Suppressor macrophage treated with lipopolysaccharide for 1 hour (primary cell): ENCODE data around the gene TSHZ1.

ENCODE experiments used
- DNase-seq, 3 donors: peaks; one replicate each; pipeline ENCODE4 v3.0.0-alpha.2; 2020 to 2022

The TSHZ1 gene

GRCh38 chr18:75210274-75211001 lies at the start of gene TSHZ1:
TSS of gene TSHZ1 (plus strand) at chr18:75210797. CDS start at chr18:75211877, 1,080 bp downstream.
- DNase-seq, result peak; percentile 63 to 73 (median 72)

GRCh38 chr18:75161256-75162028 lies 49.2 kb upstream of the TSHZ1 start:
- DNase-seq, result peak; percentile 59 to 66 (median 62)

- DNase-seq, result no peak
These were observed 48.1 kb upstream of the TSHZ1 start for GRCh38 chr18:75162467-75162866.

GRCh38 chr18:75162978-75163377 lies 47.6 kb upstream of the TSHZ1 start:
- DNase-seq, result no peak

- DNase-seq, result no peak
These were observed 46.9 kb upstream of the TSHZ1 start for GRCh38 chr18:75163736-75164135.

GRCh38 chr18:75164479-75164878 lies 46.1 kb upstream of the TSHZ1 start:
- DNase-seq, result no peak

GRCh38 chr18:75165926-75166325 lies 44.7 kb upstream of the TSHZ1 start:
- no peak for DNase-seq

- no peak for DNase-seq
These were observed 43.5 kb upstream of the TSHZ1 start for GRCh38 chr18:75167137-75167536.

- DNase-seq, result no peak
These were observed 42.6 kb upstream of the TSHZ1 start for GRCh38 chr18:75167759-75168618.

GRCh38 chr18:75168619-75169018 lies 42.0 kb upstream of the TSHZ1 start:
- no peak for DNase-seq

- no peak for DNase-seq
These were observed 41.2 kb upstream of the TSHZ1 start for GRCh38 chr18:75169411-75169810.

- no peak for DNase-seq
These were observed 40.4 kb upstream of the TSHZ1 start for GRCh38 chr18:75170022-75170789.

GRCh38 chr18:75170916-75171315 lies 39.7 kb upstream of the TSHZ1 start:
- DNase-seq, result no peak

- DNase-seq, result no peak
These were observed 38.1 kb upstream of the TSHZ1 start for GRCh38 chr18:75172299-75173124.

GRCh38 chr18:75173125-75173432 lies 37.5 kb upstream of the TSHZ1 start:
- DNase-seq, result peak; percentile 59 to 67 (median 64)

GRCh38 chr18:75173738-75174137 lies 36.9 kb upstream of the TSHZ1 start:
- no peak for DNase-seq

GRCh38 chr18:75176849-75177248 lies 33.7 kb upstream of the TSHZ1 start:
- no peak for DNase-seq

GRCh38 chr18:75178376-75178775 lies 32.2 kb upstream of the TSHZ1 start:
- DNase-seq, result no peak

GRCh38 chr18:75179819-75180600 lies 30.6 kb upstream of the TSHZ1 start:
- no peak for DNase-seq

- DNase-seq, result no peak
These were observed 27.1 kb upstream of the TSHZ1 start for GRCh38 chr18:75183524-75183923.

- DNase-seq, result no peak
These were observed 26.6 kb upstream of the TSHZ1 start for GRCh38 chr18:75183973-75184493.
